RWPE1 (cell line): ENCODE measurements around the gene RABEP1.

Experiments used
- CTCF ChIA-PET: fragments of 350-600 bp; sonication (Branson Sonifier 250); formaldehyde crosslinking; extraction: SDS; loops from one replicate; lab custom pipeline; 2021; lab: Yijun Ruan, JAX
- POLR2A ChIA-PET: fragments of 400-600 bp; formaldehyde crosslinking; extraction: SDS; loops from one replicate; lab custom pipeline; 2020; ENCODE audit warnings: antibody characterized with exemption; ENCODE audit not compliant: low non-redundant PET; lab: Yijun Ruan, JAX
- DNase-seq: peaks from one replicate; pipeline ENCODE4 v3.0.0; 2012; ENCODE audit warnings: low spot score
- H3K27ac ChIP-seq: fragments of 450-650 bp; 2 replicates; pipeline ENCODE4 v1.5.1; 2017
- TF ChIP-seq, protein P1 (sequence below): fragments of 450-650 bp; conservative IDR thresholded peaks from 2 replicates; pipeline ENCODE4 v1.5.1; 2017; ENCODE audit warnings: low read depth, mild to moderate bottlenecking

Gene RABEP1

DNA sequence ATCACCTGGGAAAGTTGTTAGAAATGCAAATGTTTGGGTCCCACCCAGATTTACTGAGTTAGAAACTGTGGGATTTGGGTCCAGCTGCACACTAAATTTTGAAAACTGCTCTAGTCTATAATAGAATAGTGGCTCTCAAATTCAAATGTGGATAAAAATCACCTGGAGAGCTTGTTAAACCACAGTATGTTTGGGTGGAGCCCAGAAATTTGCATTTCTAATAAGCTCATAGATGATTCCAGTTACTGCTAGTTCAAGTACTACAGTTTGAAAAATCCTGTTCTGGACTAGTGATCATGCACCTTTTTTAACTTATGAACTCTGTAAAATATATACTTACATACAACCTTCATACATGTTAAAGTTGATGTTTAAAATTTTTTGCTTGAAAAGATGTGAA, 27.8 kb downstream of the RABEP1 start:
- no peak overlapping the region for H3K27ac ChIP-seq
- DNase-seq: no peak
- ChIA-PET POLR2A (no interaction called here), CTCF (no interaction called here)
- TF ChIP-seq, protein P1, sequence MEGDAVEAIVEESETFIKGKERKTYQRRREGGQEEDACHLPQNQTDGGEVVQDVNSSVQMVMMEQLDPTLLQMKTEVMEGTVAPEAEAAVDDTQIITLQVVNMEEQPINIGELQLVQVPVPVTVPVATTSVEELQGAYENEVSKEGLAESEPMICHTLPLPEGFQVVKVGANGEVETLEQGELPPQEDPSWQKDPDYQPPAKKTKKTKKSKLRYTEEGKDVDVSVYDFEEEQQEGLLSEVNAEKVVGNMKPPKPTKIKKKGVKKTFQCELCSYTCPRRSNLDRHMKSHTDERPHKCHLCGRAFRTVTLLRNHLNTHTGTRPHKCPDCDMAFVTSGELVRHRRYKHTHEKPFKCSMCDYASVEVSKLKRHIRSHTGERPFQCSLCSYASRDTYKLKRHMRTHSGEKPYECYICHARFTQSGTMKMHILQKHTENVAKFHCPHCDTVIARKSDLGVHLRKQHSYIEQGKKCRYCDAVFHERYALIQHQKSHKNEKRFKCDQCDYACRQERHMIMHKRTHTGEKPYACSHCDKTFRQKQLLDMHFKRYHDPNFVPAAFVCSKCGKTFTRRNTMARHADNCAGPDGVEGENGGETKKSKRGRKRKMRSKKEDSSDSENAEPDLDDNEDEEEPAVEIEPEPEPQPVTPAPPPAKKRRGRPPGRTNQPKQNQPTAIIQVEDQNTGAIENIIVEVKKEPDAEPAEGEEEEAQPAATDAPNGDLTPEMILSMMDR: no peak

DNA sequence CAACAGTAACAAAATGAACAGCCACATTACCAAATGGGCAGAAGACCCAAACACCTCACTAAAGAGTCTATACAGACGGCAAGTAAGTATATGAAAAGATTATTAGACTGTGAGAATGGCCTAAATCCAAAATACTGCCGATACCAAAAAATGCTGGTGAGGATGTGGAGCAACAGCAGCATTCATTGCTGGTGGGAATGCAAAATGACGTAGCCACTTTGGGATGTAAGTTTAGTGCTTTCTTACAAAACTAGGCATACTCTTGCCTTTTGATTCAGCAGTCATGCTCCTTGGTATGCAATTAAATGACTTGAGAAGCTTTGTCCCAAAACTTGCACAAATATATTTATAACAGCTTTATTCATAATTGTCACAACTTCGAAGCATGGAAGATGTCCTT, 43.8 kb downstream of the RABEP1 start:
- TF ChIP-seq, protein P1: no peak
- DNase-seq: no peak
- ChIA-PET CTCF (no interaction called here), POLR2A (no interaction called here)
- H3K27ac ChIP-seq: no peak overlapping the region

DNA sequence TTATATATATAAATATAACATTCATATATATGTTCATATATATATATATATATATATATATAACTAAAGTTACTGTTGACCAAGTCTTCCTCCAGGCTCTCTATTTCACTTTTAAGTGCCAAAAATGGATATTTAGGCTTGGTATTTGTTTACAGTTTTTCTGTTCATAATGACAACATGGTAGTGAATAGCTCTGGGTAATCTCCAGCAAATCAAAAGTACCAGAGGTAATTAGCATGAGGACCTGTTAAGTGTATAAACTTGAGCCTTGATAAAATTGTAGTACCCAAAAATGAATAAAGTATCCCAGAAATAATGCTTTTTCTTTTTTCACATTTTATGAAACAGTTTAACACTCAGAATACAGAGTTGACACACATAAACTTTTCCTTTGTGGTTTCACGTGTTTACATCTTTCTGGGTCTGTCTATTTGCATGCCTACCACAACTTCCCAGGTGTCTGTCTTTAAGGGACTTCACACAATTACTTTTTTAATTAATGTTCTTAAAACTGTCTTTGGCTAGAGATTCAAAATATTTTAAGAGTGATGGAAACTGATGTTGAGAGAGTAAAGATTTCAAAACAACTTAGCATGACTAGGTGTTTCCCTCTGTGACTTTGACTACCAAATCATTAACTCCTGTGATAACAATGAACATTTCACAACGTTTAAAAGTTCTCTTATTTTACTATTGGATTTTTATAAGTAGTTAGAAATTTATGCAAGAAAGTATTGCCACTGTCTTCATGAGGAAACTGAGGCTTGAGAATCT, 47.9 kb downstream of the RABEP1 start:
- no peak overlapping the region for H3K27ac ChIP-seq
- TF ChIP-seq, protein P1: no peak
- ChIA-PET CTCF (interaction anchor here (0.6 kb wide), 2 partner anchors 12 to 442 kb away, joined by 4 to 8 read pairs; no protein-coding TSS in a partner anchor), POLR2A (no interaction called here)
- no peak for DNase-seq

DNA sequence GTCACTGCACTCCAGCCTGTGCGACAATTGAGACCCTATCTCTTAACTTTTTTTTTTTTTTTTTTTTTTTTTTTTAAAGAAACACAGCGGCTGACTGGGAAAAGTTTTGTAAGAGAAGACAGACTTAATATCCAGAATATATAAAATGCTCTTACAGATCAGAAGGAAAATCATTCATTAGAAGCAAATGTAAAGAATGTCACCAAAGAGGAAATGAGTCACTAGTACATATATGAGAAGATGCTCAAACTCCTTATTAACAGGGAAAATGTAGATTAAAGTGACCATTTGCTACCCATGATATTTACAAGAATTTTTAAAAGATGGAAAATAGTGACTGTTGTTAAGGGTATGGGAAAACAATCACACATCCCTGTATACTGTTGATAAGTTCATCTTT, 48.9 kb downstream of the RABEP1 start:
- DNase-seq: no peak
- POLR2A ChIA-PET: no interaction called here
- CTCF ChIA-PET: interaction anchor here (0.6 kb wide), 1 partner anchor 443 kb away, joined by 4 read pairs; no protein-coding TSS in a partner anchor
- peak overlapping the region; percentile 42 for H3K27ac ChIP-seq
- TF ChIP-seq, protein P1: no peak

DNA sequence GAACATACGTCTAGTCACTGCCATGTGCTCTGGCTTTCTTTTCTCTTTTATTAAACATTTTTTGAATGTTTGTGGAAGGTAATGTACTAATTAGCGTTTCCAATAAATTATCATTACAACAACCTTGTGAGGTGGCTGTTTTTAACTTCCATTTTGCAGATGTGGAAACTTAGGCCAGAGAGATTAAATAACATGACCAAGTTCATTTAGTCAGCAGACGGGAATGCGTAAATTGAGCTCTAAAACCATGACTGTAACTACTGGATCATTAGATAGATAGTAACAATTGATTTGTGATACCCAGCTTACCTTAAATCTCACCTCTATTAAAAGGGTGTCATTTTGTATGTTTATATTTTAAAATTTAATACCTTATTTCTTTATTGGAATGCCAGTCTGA, 49.4 kb downstream of the RABEP1 start:
- DNase-seq: no peak
- POLR2A ChIA-PET: no interaction called here
- TF ChIP-seq, protein P1: no peak
- no peak overlapping the region for H3K27ac ChIP-seq
- CTCF ChIA-PET: no interaction called here

DNA sequence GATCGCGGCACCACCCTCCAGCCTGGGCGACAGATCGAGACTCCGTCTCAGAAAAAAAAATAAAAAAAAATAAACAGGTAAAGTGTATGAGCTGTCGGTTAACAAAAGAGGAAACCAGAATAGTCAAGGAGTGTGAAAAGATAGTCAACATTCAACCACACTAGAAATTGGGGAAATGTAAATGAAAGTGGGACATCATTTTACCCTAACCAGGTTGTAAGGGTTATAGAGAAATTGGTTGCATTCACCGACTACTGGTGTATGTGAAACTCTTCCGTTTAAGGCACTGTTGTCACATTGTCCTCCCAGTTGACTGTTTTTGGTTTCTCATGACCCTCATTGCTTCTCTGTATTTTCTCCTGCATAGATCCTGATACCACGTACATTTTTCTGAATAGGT, 62.8 kb downstream of the RABEP1 start:
- no peak overlapping the region for H3K27ac ChIP-seq
- DNase-seq: no peak
- CTCF ChIA-PET: interaction anchor here (0.6 kb wide), 3 partner anchors 26 to 186 kb away, joined by 3 to 5 read pairs (median 4); no protein-coding TSS in a partner anchor
- TF ChIP-seq, protein P1: no peak
- POLR2A ChIA-PET: no interaction called here
